MM.1S (cell line): ENCODE measurements around the gene SGSH.

Experiments used
- EZH2phosphoT487 ChIP-seq: fragments of 300-600 bp; sonication (generic); IDR thresholded peaks from 2 replicates; pipeline ENCODE4 v1.6.1; 2018; ENCODE audit warnings: antibody characterized with exemption, low read length
- TF ChIP-seq, protein P1 (sequence below): fragments of 300-600 bp; sonication (generic); IDR thresholded peaks from 2 replicates; pipeline ENCODE4 v1.5.1; 2016; ENCODE audit warnings: antibody characterized with exemption, low read length, mixed read lengths

DNA sequence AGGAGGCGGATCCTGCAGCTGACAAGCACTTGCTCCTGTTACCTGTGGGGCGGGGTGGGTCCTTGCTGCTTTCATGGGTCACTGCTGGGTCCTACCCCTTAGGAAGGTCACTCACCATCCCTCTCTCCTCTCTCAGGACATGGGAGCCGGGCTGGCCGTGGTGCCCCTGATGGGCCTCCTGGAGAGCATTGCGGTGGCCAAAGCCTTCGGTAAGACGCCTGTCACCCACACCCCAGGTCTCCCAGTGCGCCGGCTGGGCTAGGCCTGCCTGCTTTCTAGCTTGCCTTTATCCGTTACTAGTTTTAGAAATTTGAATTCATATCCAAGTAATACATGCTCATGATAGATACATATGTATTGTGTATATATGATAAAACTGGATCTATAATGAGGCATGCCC, 17.3 kb upstream of the SGSH start:
- TF ChIP-seq, protein P1, sequence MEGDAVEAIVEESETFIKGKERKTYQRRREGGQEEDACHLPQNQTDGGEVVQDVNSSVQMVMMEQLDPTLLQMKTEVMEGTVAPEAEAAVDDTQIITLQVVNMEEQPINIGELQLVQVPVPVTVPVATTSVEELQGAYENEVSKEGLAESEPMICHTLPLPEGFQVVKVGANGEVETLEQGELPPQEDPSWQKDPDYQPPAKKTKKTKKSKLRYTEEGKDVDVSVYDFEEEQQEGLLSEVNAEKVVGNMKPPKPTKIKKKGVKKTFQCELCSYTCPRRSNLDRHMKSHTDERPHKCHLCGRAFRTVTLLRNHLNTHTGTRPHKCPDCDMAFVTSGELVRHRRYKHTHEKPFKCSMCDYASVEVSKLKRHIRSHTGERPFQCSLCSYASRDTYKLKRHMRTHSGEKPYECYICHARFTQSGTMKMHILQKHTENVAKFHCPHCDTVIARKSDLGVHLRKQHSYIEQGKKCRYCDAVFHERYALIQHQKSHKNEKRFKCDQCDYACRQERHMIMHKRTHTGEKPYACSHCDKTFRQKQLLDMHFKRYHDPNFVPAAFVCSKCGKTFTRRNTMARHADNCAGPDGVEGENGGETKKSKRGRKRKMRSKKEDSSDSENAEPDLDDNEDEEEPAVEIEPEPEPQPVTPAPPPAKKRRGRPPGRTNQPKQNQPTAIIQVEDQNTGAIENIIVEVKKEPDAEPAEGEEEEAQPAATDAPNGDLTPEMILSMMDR, result no peak
- TF ChIP-seq EZH2phosphoT487, result no peak
